ENCODE results near the gene UBR1. TPM values are rescaled to one million over a fixed set of nuclear protein-coding genes. Genes with fewer than 3 reads are reported as not detected.

UBR1 gene
- total and polyA plus RNA-seq, 3 donors from 2014 or later: 21.3 to 40.7 (median 36.5) TPM

GRCh38 chr15:43111354-43111753, 5.5 kb upstream of the UBR1 start:
- Histone ChIP-seq H3K36me3 (ENCODE audit: low read depth, missing control alignments) (no peaks in the 10 kb centered on the region), H3K27ac (no peak overlapping the region), H3K4me1 (peaks cover 8% of the 10 kb centered on the region), H3K27me3 (no peaks in the 10 kb centered on the region), H3K9me3 (no peaks in the 10 kb centered on the region), H3K4me3 (no peak overlapping the region)
- intact Hi-C loops (cut with DNase I; ENCODE audit: low total_unique reads): no loop called here
- WGBS, 2 donors: 65 to 68% methylated on average over 3 of the region's 3 CpGs
- DNase-seq: no peak
- no peak for TF ChIP-seq CTCF (IDR thresholded peaks at IDR 0.05)
- TF ChIP-seq POLR2A (IDR thresholded peaks at IDR 0.05): no peak

GRCh38 chr15:43107751-43108150, 1.9 kb upstream of the UBR1 start:
- Histone ChIP-seq H3K27ac (no peak overlapping the region), H3K4me3 (no peak overlapping the region), H3K9me3 (no peaks in the 10 kb centered on the region), H3K27me3 (no peaks in the 10 kb centered on the region), H3K4me1 (peaks cover 20% of the 10 kb centered on the region), H3K36me3 (ENCODE audit: low read depth, missing control alignments) (no peaks in the 10 kb centered on the region)
- intact Hi-C loops (cut with DNase I; ENCODE audit: low total_unique reads): no loop called here
- 84 to 96% methylated on average over 1 of the region's 1 CpG for WGBS, 2 donors
- TF ChIP-seq CTCF (IDR thresholded peaks at IDR 0.05) (no peak), POLR2A (IDR thresholded peaks at IDR 0.05) (no peak)
- no peak for DNase-seq

GRCh38 chr15:43106486-43106829, 620 bp upstream of the UBR1 start:
- Histone ChIP-seq H3K9me3 (no peaks in the 10 kb centered on the region), H3K36me3 (ENCODE audit: low read depth, missing control alignments) (no peaks in the 10 kb centered on the region), H3K27me3 (no peaks in the 10 kb centered on the region), H3K4me3 (peak overlapping the region; percentile 84 to 89), H3K27ac (peak overlapping the region; percentile 92 to 94), H3K4me1 (peaks cover 20% of the 10 kb centered on the region)
- 12 to 16% methylated on average over 7 of the region's 7 CpGs for WGBS, 2 donors
- intact Hi-C loops (cut with DNase I; ENCODE audit: low total_unique reads): no loop called here
- no peak for TF ChIP-seq POLR2A (IDR thresholded peaks at IDR 0.05)
- no peak for TF ChIP-seq CTCF (IDR thresholded peaks at IDR 0.05)
- no peak for DNase-seq

- WGBS, 2 donors: 8 to 9% methylated on average over 11 of the region's 11 CpGs
- H3K4me3 ChIP-seq: peak overlapping the region; percentile 84 to 89
- peak; percentile 34 for DNase-seq
- no peak for TF ChIP-seq CTCF (IDR thresholded peaks at IDR 0.05)
- TF ChIP-seq POLR2A (IDR thresholded peaks at IDR 0.05): no peak
- H3K27me3 ChIP-seq: no peaks in the 10 kb centered on the region
- peak overlapping the region; percentile 92 to 94 for H3K27ac ChIP-seq
- H3K36me3 ChIP-seq (ENCODE audit: low read depth, missing control alignments): no peaks in the 10 kb centered on the region
- peaks cover 20% of the 10 kb centered on the region for H3K4me1 ChIP-seq
- intact Hi-C loops (cut with DNase I; ENCODE audit: low total_unique reads): no loop called here
- no peaks in the 10 kb centered on the region for H3K9me3 ChIP-seq
Measured at GRCh38 chr15:43105077-43105736, 631 bp downstream of the UBR1 start.

- no peaks in the 10 kb centered on the region for H3K9me3 ChIP-seq
- no peak overlapping the region for H3K27ac ChIP-seq
- no peaks in the 10 kb centered on the region for H3K36me3 ChIP-seq (ENCODE audit: low read depth, missing control alignments)
- intact Hi-C loops (cut with DNase I; ENCODE audit: low total_unique reads): no loop called here
- H3K27me3 ChIP-seq: no peaks in the 10 kb centered on the region
- 40 to 56% methylated on average over 5 of the region's 5 CpGs for WGBS, 2 donors
- no peak overlapping the region for H3K4me3 ChIP-seq
- DNase-seq: no peak
- peaks cover 20% of the 10 kb centered on the region for H3K4me1 ChIP-seq
- no peak for TF ChIP-seq CTCF (IDR thresholded peaks at IDR 0.05)
- no peak for TF ChIP-seq POLR2A (IDR thresholded peaks at IDR 0.05)
Measured at GRCh38 chr15:43104426-43104825, 1.4 kb downstream of the UBR1 start.
